Stimulated activated CD4-positive, alpha-beta T cell treated with anti-CD3 and anti-CD28 coated beads, Interleukin-12 subunit alpha, Interleukin-12 subunit beta, amount 100 ng/mL, for 4 hours (primary cell): ENCODE measurements around the gene ADORA2A.

Experiments
- DNase-seq: peaks from one replicate; pipeline ENCODE4 v3.0.0-alpha.2; 2020

Gene ADORA2A

DNA sequence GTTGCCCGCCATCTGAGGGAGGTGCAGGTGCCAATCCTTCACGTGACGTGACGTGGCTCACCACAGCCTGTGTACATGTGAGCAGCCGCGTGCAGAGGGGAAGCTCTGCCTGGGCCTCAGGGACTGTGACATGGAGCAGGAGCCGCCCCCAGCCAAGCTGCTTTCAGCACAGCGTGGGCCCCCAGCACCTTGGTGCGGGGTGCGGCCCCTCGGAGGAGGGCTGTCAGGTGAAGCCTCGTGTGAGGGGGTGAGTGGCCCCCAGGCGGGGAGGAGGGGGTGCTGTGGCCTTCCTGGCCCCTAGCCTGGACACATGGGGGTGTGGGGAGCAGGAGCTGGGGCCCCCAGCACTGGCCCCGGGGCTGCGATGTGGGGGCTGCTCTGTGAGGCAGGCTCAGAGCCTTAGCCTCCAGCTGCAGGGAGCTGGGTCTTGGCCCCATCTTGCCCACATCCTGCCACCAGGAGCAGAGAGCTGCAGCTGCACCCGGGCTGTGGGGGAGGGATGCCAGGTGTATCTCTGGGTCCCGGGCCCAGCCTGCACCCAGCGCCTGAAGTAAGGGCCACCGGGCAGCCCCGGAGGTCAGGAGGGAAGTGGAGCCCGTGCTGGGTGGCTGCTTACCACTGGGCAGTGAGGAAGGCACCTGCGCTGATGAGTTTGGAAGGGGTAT lies at the start of gene ADORA2A:
Gene ADORA2A, plus strand, starts transcription at position 100 of the 665 bp plus-strand sequence. CDS start 5,806 bp downstream, outside the sequence.
- DNase-seq, result peak; percentile 75

DNA sequence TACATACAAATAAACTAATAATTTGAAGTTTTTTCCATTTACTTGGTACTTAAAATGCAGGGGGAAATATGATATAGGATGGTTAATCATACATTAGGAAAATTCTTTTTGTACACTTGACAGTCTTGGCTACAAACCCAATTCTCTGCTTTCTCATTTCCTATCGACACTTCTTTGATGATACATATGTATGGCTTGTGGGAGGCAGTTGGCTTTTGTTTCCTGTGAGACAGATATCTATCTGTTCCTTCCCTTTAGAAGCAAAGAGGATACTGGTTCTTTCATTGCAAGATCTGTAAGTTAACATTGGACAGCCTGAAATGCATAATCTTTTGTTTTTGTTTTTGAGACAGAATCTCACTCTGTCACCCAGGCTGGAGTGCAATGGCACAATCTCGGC lies 47.9 kb upstream of the ADORA2A start:
- DNase-seq, result no peak

DNA sequence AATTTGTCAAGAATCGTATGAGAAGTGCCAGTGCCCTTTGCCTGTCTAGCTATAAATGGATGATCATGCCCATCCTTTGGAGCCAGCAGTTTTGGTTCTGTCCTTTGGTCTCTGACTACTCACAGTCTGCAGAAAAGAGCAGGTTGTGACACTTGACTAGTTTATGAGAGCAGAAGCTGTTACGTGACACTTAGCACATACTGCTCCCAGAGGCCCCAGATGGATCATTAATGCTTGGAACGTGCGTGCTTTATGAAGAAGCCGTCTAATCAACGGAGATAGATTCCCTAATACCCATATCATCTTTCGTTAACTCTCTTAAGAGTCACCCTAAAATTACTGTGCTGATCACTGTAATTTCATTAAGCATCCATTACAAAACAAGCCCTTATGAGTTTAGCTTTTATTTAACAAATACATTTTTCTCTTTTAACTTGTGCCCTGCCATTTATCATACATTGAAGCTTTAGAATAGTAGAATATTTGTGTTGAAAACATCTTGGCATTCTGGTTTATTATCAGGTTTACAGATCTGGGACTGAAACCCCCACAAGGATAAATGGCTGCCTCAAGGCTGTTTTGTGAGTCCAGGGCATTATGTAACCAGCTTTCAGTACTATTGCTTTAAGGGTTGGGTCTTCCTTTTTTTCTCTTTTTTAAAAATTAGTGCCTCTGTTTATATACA lies 47.0 kb upstream of the ADORA2A start:
- no peak for DNase-seq

DNA sequence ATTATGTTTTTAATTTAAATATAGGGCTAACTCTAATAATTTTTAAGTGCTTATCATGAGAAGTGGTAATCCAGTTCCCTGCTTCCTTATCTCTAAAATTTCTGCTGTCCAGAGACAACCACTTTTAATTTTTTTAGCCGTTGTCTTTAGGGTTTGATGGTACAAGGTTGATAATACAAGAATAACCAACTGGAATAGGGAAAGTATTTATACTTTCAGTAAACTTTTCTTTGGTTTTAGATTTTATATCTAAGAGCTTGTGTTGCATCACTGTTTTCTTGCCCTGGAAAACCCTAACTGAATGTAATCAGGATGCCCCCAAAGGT lies 46.5 kb upstream of the ADORA2A start:
- no peak for DNase-seq

DNA sequence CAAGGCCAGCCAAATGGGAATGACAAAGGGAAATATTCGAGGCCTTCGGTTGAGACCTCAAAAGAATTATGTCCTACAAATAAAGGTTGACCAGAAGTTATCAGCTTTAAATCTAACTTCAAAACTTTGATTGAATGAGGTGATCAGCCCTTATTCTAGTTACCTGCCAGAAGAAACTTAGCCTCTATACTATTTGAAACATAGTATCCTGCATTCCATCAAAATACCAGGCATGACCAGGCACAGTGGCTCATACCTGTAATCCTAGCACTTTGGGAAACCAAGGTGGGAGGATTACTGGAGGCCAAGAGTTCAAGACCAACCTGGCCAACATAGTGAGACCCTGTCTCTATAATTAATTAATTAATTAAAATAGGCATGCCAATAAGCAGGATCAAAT lies 44.3 kb upstream of the ADORA2A start:
- DNase-seq, result no peak

DNA sequence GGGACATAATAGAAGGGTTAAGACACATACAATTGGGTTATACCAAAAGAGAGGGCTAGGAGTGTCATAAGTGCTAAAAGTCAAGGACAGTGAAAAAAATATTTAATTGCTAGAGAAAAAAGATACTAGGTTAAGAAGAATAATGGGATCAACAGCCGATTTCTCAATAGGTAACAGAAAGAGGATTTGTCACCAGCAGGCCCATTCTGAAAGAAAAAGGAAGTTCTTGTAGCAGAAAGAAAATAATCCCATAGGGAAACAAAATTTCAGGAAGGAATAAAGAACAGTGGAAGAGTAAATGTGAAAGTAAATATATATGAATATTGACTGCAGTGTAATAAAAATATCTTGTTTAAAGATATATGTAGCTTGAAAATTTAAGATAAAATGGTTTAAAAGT lies 43.3 kb upstream of the ADORA2A start:
- no peak for DNase-seq

DNA sequence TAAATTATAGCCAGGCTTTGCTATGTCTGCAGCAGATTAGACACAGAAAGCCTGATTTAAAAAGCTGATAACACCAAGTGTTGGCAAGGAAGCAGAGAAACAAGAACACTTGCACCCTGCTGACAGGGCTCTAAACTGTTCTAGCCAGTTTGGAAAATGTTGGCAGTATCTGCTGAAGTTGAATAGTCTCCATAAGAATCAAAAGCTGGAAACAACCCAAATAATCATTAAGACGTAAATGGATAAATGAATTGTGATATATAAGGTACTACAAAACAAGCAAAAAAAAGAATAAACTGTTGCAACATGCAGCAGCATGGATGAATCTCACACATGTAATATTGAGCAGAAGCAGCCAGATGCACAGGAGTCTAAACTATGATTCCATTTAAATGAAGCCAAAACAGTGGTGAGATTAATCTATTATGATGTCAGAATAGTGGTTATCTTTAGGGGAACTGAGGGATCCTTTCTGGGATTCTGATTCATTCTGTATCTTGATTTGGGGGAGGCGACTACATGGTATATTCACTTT lies 40.4 kb upstream of the ADORA2A start:
- no peak for DNase-seq

DNA sequence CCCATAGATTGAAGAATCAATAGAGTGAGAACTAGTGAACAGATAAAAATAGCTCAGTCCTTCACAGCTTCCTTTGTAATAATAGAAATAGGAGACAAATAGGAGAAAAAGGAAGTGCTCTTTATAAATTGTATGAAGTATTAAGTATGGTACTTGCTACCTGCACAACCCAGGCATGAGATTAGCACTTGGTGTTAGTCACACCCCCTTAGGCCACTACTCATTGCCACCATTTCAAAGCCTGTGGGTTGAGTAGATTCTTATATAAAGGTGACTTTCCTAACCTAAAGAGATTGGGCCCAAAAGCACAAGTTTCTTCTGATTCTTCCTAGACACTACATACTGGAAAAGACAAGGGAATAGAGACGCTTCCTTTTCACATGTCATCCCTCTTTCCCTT lies 37.7 kb upstream of the ADORA2A start:
- DNase-seq, result no peak

DNA sequence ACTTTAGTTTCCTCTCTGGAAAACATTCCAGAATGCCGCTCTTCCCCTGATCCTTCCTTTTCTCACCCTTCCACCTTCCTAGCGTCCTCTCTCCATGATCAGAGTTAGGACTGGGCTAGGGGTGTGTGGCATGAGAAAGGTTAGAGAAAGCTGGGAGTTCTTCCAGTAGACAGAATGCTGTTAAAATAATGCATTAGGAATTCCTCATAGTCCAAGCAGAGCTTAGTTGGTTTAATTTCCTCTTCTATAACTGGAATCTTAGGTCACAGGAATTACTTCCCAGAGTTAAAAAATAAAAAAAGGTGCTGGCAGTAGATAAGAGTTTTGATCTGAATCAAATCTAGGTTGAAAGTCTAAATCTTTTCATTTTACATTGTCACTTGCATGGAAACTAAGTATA lies 37.2 kb upstream of the ADORA2A start:
- DNase-seq, result no peak

DNA sequence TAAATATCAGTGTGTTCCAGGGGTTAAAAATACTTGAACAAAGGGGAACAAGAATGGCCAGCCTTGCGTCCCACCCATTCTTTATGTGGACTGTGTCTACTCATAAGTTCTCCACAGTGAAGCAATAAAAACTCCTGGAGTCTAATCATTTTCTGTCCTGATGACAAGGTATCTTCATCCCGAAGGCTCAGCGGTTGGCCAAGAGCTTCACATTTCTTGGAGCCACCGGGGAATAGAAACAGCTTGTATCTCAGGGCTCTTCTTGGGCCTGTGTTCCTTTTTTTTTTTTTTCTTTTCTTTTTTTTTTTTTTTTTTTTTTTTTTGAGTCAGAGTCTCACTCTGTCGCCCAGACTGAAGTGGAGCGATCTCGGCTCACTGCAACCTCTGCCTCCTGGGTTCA lies 36.8 kb upstream of the ADORA2A start:
- DNase-seq, result no peak

DNA sequence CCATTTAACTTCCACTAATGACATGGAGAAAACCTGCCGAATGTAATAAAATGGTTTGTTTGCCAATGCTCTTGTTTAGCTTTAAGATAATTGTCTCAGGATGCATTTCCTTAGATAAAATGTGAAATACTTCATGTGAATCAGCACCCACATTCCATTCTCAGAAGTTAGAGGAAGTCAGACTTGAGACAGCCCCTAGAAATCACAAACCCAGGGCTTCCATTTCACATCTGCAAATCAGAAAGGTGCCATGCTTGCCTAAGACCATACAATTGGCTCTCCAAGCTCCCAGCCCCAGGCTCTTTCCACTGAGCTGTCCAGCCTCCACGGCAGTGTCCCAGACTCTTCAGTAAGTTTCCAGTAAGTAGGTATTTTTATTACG lies 35.6 kb upstream of the ADORA2A start:
- no peak for DNase-seq

DNA sequence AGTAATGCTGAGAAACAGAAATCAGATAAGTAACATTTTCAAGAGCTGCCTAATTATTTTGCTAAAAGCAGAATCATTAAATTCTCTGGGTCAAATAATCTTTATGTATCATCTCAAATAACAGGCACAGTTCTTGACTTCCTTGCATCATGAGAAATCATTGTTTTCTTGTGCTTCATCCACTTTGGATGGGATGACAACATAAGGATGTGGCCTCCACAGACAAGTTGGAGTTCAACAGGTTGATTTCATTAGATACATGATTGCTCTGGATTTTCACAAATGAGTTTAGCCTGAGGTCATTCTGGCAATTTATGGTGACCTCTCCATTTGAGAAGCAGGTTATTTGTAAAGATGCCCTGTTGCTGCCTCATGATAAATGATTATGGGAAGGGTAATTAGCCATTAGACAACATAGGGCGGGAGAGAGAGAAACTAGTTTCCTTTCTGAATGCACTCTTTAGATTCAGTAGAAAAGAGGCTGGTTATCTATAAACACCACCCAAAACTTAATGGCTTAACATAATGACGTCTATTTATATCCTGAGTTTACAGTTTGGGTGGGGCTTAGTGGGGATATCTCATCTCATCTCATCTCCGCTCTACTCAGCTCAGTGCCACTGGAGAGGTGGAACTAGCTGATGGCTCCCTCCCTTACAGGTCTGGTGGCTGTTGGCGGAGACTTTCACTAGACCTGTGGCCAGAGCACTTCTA lies 35.0 kb upstream of the ADORA2A start:
- no peak for DNase-seq

DNA sequence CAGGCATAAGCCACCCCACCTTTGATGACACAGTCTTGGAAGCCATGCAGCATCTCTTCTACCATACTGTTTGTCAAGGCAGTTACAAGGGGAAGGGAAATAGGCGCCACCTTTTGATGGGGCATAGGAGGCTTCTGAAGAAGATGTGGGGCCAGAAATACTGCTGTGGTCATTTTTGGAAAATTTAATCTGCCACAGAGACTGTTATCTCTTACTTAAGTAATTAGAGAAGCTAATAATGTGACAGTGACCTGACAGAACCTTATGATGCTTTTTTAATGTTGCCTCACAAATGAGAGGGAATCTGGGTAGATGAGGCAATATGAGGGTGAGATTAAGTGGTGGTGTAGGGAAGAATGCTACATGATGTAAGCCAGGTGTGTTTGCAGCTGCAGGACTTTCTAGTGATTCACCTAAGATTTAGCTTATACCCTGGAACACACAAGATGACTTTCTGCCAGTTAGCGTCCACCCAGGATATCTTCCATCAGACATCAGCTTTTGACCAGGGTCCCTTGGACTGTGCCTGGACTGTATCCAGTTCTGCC lies 34.3 kb upstream of the ADORA2A start:
- no peak for DNase-seq

DNA sequence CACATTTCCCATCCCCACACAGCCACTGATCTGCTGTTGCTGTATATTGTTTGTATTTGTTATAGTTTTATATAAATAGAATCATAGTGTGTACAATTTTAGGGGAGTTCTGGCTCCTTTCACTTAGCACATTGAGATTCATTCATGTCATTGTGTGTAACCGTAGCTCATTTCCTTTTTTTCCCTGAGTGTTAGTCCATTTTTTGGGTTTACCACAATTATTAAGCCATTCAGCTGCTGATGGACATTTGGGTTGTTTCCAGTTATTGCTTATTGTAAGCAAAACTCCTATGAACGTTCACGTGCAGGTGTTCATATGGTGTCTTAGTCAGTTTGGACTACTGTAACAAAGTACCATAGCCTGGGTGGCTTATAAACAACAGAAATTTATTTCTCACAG lies 33.6 kb upstream of the ADORA2A start:
- no peak for DNase-seq

DNA sequence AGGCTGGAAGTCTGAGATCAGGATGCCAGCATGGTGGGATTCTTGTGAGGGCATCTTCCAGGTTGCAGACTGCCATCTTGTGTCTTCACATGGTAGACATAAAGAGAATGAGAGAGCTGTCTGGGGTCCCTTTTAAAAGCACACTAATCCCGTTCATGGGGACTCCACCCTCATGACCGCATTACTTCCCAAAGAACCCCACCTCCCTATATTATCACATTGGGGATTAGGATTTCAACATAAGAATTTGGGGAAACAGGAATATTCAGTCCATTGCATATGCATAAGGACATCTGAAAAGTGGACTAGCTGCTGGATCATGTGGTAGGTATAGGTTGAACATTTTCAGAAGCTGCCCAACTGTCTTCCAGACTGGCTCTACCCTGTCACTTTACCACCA lies 33.1 kb upstream of the ADORA2A start:
- no peak for DNase-seq

DNA sequence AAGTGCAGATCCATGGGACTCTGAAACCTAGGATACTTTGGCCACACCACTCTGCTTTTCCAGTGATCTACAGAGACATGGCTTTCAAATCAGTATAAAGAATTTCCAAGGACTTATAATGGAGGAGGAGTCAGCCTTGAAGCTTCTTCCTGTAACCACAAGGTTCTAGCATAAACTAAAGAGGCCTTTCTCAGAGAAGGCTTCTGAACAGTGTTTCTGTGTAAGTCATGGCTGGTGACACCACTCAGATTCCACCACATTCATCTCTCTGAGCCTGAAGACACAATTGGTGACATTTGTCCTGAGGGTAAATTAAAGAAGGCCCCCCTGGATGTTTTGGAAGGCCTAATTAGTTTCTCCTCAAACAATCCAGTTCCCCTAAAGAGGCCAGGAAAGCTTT lies 29.0 kb upstream of the ADORA2A start:
- no peak for DNase-seq

DNA sequence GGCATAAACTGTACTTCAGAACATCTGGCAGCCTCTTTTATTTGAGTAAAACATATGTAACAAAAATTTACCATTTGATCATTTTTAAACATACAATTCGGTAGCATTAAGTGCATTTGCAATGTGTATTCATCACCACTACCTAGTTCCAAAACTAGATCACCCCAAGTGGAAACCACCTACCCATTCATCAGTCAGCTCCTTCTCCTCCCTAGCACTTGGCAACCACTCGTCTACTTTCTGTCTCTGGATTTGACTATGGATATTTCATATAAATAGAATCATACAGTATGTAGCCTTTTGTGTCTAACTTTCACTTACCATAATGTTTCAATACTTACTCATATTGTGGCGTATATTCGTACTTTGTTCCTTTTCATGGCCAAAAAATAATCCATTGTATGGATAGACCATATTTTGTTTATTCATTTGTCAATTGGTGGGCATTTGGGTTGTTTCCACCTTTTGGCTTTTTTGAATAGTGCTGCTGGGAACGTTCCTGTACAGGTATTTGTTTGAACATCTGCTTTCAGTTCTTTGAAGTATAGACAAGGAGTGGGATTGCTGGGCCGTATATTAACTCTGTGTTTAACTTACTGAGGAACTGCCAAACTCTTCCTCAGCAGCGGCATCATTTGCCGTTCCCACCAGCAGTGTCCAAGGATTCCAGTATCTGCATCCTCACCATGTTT lies 27.2 kb upstream of the ADORA2A start:
- no peak for DNase-seq

DNA sequence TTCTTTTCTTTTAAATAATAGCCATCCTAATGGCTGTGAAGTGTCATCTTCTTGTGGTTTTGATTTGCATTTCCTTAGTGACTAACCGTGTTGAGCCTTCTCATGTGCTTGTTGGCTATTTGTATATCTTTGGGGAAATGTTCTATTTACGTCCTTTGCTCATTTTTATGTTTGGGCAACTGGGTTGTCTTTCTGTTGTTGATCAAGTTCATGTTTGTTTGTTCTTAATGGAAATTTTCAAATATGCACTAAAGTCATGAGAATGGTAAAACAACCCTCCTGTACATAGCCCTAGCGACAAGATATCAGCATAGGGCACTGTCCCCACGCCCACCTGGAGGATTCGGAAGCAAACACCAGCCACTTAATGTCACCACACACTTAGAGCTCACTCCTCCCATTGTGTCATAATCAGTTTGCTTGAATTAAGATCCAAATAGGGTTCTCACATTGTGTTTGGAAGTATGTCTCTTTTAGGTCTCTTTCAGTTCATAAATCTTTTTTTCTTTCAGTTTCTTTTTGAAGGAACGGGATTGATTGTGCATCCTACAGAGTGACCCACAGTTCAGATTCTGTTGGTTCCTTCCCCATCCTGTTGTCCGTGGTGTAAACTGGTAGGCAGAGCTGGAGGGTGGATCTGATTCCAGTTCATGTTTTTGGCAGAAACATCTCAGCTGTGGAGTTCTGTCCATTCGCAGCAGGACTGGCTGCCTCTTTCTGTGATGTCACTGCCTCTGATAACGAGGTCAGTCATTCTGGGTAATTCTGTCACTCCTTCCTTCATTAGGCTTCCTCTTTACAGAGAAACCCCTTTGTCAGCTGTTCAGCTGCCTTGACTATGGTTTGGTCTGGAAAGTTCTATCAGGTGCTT lies 26.4 kb upstream of the ADORA2A start:
- DNase-seq, result no peak

DNA sequence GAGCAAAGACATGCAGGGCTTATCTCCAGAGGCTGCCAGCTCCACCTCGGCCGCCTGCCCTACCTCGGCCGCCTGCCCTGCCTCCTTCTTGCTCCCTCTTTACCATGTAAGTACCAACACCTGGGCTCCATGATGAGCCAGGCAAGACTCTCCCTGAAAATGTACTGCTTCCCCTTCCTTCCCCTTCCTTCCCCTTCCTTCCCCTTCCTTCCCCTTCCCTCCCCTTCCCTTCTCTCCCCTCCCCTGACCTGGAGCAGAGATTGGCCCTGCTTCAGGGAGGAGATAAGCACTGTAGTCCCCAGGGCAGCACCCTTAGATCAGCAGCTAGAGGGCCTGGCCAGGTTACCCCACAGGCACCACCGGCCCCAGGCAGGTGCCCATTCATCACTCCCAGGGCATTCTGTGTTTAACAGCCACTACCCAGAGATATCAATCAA lies 25.4 kb upstream of the ADORA2A start:
- no peak for DNase-seq

DNA sequence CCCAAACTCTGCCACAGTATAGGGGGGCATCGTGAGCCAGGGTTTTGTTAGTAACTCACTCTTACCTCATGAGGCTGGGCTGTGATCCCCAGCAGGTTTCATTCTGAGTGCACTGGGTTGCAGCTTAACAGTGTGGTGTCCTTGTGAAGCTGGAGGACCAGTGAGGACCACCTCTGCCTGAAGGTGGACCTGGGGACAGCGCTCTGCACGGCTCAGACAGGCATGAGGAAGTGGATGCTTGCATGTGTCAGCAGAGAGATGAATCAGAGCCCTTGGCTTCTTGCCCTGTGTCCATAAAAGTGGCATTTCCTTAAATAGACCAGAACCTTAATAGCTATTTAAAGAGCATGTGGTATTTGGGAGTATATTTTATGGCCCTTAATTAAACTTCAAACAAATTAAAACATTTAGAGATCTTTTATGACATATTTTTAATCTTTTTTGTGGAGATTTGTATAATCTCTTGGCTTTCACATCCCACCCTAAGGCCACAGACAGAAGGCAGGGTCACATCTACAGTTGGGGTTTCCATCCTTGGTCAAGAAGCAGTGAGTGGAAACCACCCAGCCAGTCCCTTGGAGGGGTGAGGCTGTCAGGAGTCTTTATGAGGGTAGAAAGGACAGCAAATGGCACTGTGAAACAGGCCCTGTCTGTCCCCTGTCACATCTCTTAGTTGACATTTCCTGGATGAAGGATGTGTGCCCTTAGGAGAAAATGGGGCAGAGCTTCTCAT lies 24.8 kb upstream of the ADORA2A start:
- DNase-seq, result no peak

DNA sequence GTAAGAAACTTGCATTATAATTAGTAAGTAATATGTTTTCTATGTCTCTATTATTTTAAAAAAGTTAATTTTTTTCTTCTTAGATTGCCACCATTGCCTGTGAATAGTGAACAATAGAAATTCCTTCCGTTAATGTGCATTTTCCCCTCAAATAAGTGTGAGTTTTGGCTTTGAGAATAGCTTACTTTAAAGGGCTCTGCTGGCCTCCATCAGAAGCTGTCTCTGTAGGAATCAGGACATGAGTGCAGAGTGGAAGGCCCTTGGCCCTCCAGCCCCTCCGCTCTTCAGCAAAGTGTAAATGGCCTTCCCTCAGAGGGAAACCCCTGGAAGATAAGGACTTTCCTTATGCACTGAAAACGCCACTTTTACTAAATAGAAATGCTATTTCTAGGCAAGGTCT lies 24.1 kb upstream of the ADORA2A start:
- DNase-seq, result no peak
